Suprapubic skin (tissue), 4 donors: ENCODE measurements around the gene CD4. TPM values are rescaled to one million over a fixed set of nuclear protein-coding genes. Genes with fewer than 3 reads are reported as not detected.

Experiments
- DNase-seq, 2 donors: peaks; one replicate each; pipeline ENCODE4 v3.0.0-alpha.2; 2019; ENCODE audit warnings: low spot score in 2 of 2
- H3K27ac ChIP-seq: fragments of 200-600 bp; sonication (generic); one replicate; pipeline ENCODE4 v1.5.1; 2019
- H3K27me3 ChIP-seq: fragments of 200-600 bp; sonication (generic); one replicate; pipeline ENCODE4 v1.5.1; 2019
- H3K36me3 ChIP-seq: fragments of 200-600 bp; sonication (generic); one replicate; pipeline ENCODE4 v1.5.1; 2019
- H3K4me1 ChIP-seq: fragments of 200-600 bp; sonication (generic); one replicate; pipeline ENCODE4 v1.5.1; 2019
- H3K4me3 ChIP-seq: fragments of 200-600 bp; sonication (generic); one replicate; pipeline ENCODE4 v1.5.1; 2019; ENCODE audit warnings: mild to moderate bottlenecking
- H3K9me3 ChIP-seq: fragments of 200-600 bp; sonication (generic); one replicate; pipeline ENCODE4 v1.5.1; 2019
- EP300 ChIP-seq: sonication (generic); formaldehyde crosslinking; IDR thresholded peaks from one replicate; pipeline ENCODE4 v1.6.1; 2017; ENCODE audit warnings: antibody characterized with exemption
- POLR2A ChIP-seq, 2 donors: fragments of 450-650 bp; IDR thresholded peaks; one replicate each; pipeline ENCODE4 v1.6.1; 2017; ENCODE audit warnings: antibody characterized with exemption in 2 of 2, mild to moderate bottlenecking in 2 of 2, moderate library complexity in 2 of 2
- POLR2AphosphoS5 ChIP-seq, 3 donors: sonication (generic); formaldehyde crosslinking; IDR thresholded peaks; one replicate each; pipeline ENCODE4 v1.6.1; 2017; ENCODE audit warnings: antibody characterized with exemption in 3 of 3
- WGBS: methylation state at CpG from one replicate; pipeline ENCODE4 v1.1.5; 2018; 5-methylcytosine and 5-hydroxymethylcytosine counted together
- total RNA-seq, 4 donors: library from RNA; depleted of rRNA; stranded (reverse); fragments of >200 nt; gene quantifications; one replicate each; pipeline ENCODE4 v1.1.0, GENCODE V29; 2016
- TF ChIP-seq, protein P1 (sequence below), 2 donors: fragments of 200-600 bp in 1 of 2; fragments of 450-650 bp in 1 of 2; sonication (generic) in 1 of 2; IDR thresholded peaks; one replicate each; pipeline ENCODE4 v1.5.1; 2016 to 2019; ENCODE audit warnings: antibody characterized with exemption in 2 of 2, mild to moderate bottlenecking in 1 of 2, moderate library complexity in 1 of 2

Gene CD4
- total RNA-seq, 4 donors from 2014 or later, result 2.5 to 5.4 (median 3.9) TPM

GRCh38 chr12:6813363-6813762, 24.0 kb downstream of the CD4 start:
- H3K27me3 ChIP-seq, result no peaks in the 10 kb centered on the region
- no peaks in the 10 kb centered on the region for H3K36me3 ChIP-seq
- DNase-seq, result no peak
- no peak for TF ChIP-seq EP300
- TF ChIP-seq POLR2A (IDR thresholded peaks at IDR 0.05), result no peak
- no peak for TF ChIP-seq POLR2AphosphoS5 (IDR thresholded peaks at IDR 0.05)
- TF ChIP-seq, protein P1, sequence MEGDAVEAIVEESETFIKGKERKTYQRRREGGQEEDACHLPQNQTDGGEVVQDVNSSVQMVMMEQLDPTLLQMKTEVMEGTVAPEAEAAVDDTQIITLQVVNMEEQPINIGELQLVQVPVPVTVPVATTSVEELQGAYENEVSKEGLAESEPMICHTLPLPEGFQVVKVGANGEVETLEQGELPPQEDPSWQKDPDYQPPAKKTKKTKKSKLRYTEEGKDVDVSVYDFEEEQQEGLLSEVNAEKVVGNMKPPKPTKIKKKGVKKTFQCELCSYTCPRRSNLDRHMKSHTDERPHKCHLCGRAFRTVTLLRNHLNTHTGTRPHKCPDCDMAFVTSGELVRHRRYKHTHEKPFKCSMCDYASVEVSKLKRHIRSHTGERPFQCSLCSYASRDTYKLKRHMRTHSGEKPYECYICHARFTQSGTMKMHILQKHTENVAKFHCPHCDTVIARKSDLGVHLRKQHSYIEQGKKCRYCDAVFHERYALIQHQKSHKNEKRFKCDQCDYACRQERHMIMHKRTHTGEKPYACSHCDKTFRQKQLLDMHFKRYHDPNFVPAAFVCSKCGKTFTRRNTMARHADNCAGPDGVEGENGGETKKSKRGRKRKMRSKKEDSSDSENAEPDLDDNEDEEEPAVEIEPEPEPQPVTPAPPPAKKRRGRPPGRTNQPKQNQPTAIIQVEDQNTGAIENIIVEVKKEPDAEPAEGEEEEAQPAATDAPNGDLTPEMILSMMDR (IDR thresholded peaks at IDR 0.05), result no peak
- no peak overlapping the region for H3K27ac ChIP-seq
- WGBS, result 47% methylated on average over 4 of the region's 4 CpGs
- no peak overlapping the region for H3K4me3 ChIP-seq
- H3K9me3 ChIP-seq, result no peaks in the 10 kb centered on the region
- H3K4me1 ChIP-seq, result no peaks in the 10 kb centered on the region

DNA sequence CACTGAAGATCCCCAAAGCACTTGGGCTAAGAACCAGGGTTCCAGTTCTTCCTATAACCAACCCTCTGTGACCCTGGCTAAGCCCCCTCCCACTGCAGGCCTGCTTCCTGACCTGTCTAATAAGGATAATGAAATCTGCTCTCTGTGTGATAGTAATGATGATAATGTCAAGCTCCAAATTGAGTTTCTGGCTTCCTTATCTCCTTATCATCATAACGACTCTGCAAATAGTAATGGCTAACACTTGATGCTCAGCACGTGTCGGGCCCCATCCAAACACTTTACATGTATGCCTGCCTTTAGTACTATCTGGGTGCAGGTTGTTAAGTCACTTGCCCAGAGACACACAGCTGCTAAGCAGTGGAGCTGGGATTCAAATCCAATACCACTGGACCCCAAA, 27.3 kb downstream of the CD4 start:
- no peak for TF ChIP-seq EP300
- TF ChIP-seq, protein P1 (IDR thresholded peaks at IDR 0.05), result no peak
- TF ChIP-seq POLR2A (IDR thresholded peaks at IDR 0.05), result no peak
- no peak for TF ChIP-seq POLR2AphosphoS5 (IDR thresholded peaks at IDR 0.05)
- no peaks in the 10 kb centered on the region for H3K36me3 ChIP-seq
- peaks cover 9% of the 10 kb centered on the region for H3K4me1 ChIP-seq
- H3K9me3 ChIP-seq, result no peaks in the 10 kb centered on the region
- H3K27ac ChIP-seq, result no peak overlapping the region
- H3K4me3 ChIP-seq, result no peak overlapping the region
- no peak for DNase-seq
- WGBS, result 65% methylated on average over 3 of the region's 3 CpGs
- H3K27me3 ChIP-seq, result peaks cover 2% of the 10 kb centered on the region

GRCh38 chr12:6817098-6817497, 27.8 kb downstream of the CD4 start:
- H3K27me3 ChIP-seq, result peaks cover 7% of the 10 kb centered on the region
- H3K27ac ChIP-seq, result no peak overlapping the region
- H3K9me3 ChIP-seq, result no peaks in the 10 kb centered on the region
- no peaks in the 10 kb centered on the region for H3K36me3 ChIP-seq
- TF ChIP-seq, protein P1 (IDR thresholded peaks at IDR 0.05), result no peak
- TF ChIP-seq EP300 (no peak), POLR2AphosphoS5 (IDR thresholded peaks at IDR 0.05) (no peak), POLR2A (IDR thresholded peaks at IDR 0.05) (no peak)
- 82% methylated on average over 6 of the region's 8 CpGs for WGBS
- DNase-seq, result no peak
- H3K4me1 ChIP-seq, result peaks cover 14% of the 10 kb centered on the region
- no peak overlapping the region for H3K4me3 ChIP-seq

DNA sequence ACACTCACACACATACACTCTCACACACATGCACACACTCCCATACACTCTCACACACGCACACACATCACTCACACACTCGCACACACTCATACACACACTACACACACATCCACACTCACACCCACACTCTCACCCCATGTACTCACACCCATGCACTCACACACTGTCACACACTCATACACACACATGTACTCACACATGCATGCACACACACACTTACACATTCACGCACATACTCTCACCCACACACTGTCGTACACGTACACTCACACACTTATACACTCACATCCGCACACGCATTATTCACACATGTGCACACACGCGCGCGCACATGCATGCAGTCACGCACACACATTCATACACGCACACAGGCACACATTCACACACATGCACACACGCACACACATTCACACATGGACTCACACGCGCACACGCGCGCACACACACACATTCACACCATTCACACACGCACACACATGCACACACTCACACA, 28.4 kb downstream of the CD4 start:
- Histone ChIP-seq H3K9me3 (no peaks in the 10 kb centered on the region), H3K36me3 (no peaks in the 10 kb centered on the region), H3K27me3 (peaks cover 13% of the 10 kb centered on the region), H3K27ac (no peak overlapping the region), H3K4me3 (no peak overlapping the region), H3K4me1 (peaks cover 15% of the 10 kb centered on the region)
- DNase-seq, result no peak
- no peak for TF ChIP-seq POLR2AphosphoS5 (IDR thresholded peaks at IDR 0.05)
- TF ChIP-seq POLR2A (IDR thresholded peaks at IDR 0.05), result no peak
- TF ChIP-seq EP300, result no peak
- TF ChIP-seq, protein P1 (IDR thresholded peaks at IDR 0.05), result no peak
- WGBS, result 85% methylated on average over 20 of the region's 20 CpGs

GRCh38 chr12:6818222-6818621, 28.9 kb downstream of the CD4 start:
- H3K27ac ChIP-seq, result no peak overlapping the region
- no peak for TF ChIP-seq POLR2AphosphoS5 (IDR thresholded peaks at IDR 0.05)
- TF ChIP-seq, protein P1 (IDR thresholded peaks at IDR 0.05), result no peak
- no peak for TF ChIP-seq POLR2A (IDR thresholded peaks at IDR 0.05)
- peaks cover 18% of the 10 kb centered on the region for H3K27me3 ChIP-seq
- 75% methylated on average over 8 of the region's 10 CpGs for WGBS
- no peaks in the 10 kb centered on the region for H3K36me3 ChIP-seq
- H3K4me3 ChIP-seq, result no peak overlapping the region
- H3K9me3 ChIP-seq, result no peaks in the 10 kb centered on the region
- no peak for DNase-seq
- peaks cover 15% of the 10 kb centered on the region for H3K4me1 ChIP-seq
